GM21367 (cell line): Measurements from ENCODE around the gene DCUN1D3.

Source experiments
- ATAC-seq: cut with Tn5 transposase; IDR thresholded peaks from one replicate; pipeline ENCODE4 v1.9.1; 2021; ENCODE audit not compliant: unreplicated experiment

Gene DCUN1D3

DNA sequence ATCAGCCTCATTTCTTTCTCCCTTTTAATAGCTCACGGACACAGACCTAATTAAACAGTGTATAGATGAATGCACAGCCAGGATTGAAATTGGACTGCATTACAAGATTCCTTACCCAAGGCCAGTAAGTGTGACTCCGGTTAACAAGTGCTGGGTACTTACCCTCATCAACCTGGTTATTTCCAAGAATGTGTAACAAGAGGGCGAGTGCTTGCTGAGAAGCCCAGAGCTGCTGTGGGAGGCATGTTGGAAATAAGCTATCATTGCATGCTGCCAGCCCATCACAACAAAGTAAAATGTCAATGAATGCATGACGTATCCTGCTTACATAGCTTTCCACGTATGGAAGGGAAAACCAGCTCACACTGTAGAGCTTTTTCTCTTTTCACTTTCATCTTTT lies 19.9 kb upstream of the DCUN1D3 start:
- no peak for ATAC-seq

DNA sequence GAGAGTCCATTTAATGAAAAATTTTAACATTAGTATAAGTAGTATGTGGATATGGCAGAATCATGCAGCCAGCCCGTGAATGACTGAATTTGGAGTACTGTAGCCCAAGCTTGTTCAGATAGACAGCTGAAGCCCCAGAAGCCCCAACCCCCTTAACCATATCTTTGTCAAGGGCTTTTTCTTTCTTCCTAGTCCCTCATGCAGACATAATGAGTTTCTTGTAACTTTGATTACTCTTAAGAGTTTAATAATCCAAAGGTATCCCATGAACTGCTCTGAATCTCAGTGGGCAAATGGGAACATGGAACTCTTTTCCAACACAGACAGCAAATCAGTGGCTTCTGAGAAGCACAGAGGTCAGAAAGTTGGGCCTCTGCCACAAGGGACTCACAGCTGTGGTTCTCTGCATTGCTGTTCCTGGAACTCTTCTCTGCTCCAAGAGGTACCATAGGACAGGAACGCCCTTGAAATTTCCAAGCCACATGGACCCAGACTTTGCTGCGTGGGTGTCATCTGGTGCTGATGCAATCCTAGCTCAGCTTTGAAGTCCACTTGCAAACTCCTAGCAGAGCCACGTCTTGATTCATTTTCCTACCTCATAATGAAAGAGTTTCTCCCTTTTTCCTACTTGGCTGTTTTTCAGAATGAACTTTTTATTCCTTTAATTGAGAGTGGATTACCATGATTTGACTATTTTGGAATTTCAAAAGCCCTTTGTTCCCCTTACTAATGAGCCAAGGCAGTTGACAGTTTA lies 18.5 kb upstream of the DCUN1D3 start:
- ATAC-seq: no peak

DNA sequence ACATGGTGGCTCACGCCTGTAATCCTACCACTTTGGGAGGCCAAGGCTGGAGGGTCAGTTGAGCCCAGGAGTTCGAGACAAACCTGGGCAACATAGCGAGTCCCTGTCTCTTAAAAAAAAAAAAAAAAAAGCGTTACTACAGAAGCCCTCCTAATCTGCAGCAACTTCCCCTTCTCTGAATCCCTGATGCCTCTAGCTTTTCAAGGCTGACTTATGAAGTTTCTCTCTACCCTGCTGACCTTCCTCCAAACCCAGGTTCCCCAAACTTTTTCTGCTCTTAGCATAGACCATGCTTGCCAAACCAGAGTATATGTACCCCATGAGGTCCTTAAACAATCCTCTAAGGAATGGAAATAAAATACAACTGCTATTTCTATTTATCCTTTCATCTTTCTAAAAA lies 16.8 kb upstream of the DCUN1D3 start:
- no peak for ATAC-seq

DNA sequence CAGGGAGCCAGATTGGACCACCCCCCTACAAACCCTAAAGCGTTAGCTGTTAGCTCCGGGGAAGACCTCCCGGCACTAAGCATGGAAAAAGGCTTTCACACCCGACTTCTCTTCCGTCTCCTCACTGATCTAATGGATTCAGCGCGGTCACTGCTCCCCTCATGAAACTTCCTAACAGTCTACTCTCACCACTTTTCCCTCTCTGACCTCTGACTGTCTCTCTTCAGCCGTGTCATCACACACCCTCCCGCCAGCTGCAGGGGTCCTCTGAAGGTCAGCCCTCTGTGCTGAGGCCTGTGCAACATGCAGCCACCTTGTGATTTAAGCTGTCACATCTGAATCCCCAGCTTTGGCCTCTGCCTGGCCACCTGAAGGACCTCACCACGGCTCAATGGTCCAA lies 16.1 kb upstream of the DCUN1D3 start:
- ATAC-seq: no peak

DNA sequence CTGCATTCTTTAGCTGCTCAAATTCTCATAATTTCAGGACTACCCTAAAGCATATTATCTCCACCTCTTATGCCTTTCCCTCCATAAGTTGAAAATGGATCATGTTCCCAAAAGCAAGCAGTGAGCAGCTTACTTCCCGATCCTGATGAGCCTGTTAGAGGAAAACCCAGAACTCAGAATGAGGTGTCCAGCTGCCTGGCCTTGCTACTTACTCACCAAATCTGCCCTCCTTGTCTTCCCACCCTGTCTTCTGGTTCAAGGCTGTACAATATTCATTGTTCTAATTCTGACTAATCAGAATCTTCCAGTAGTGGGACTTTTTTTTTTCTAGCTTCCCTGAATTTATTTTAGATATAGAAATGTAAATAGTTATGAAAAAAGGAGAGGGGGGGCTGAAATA lies 11.2 kb upstream of the DCUN1D3 start:
- no peak for ATAC-seq

DNA sequence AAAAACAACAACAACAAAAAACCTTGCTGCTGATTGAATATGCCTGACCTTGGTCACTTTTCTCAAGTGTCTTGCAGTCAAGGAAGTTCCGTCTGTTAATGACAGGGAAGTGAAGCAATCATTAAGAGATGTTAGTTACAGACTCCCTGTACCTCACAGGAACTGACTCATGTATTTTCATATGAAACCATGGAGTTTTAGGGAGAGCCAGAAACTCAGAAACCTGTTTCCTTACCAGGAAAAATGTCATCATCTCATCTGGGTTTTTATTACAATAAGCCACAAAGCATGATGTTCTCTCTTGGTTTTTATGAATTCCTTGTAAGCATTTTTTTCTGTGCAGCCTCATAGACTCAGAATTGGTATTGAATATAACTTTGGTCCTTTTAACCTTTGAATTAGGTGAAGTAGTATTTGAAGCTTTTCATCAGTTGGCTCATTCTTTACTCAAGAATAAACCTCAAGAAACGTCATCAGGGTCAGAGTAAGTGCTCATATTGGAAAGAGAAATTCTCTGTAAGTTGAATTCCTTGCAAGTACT lies 10.7 kb upstream of the DCUN1D3 start:
- ATAC-seq: no peak

DNA sequence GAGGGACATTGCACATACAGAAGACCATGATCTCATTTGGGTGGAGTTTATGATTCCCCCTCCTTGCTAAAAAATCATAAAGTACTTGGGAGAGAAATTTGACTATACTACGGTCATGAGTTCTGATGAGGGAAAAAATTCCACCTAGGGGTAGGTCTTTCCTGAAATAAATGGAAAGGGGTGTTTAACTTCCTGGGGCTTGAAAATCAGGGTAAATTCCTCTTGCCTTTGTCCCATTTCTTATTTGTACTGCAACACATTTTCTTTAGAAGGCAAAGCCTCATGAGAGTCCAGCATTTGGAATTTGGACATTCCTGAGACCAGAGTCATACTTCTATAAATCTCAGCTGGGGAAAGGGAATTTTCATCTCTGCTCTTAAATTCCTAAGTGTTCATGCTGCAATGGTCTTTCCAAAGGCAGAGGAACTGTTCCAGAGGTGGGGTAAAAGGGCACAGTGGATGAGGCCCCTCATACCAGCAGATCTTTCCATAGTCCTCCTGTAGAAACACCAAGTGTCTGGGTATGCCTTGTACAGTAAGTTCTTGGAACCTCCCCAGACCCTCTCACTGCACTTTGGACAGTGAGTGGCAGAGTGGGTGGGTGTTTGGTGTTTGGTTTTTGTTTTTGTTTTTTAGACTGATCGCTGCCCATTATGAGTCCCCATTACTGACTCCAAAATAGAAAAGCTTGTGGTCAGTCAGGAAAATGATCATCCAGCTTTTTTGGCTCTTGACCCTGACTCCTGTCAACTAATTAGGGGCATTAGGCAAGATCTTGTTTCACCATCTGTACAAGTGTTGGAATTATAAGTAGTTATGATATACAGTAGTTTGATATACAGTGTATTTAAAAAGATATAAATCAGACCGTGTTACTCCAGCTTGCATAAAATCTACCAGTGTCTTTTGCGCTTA lies 6.4 kb upstream of the DCUN1D3 start:
- no peak for ATAC-seq

DNA sequence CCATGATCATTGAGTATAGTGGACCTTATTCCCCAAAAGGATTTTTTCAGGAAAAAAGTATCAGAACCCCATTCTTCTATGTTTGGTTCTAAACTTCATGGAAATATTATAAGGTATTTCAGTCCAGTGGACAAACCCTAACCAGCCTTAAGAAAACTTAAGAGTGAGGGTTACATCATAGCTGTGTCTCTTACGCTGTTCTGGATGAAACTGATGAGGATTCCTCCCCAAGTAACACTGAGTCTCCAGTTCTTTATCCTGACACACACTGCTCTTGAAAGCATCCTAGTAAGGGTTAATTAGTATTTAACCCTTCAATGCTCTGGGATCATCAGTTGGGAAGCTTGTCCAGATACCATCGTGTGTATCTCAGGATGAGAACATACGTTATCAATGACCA lies 5.4 kb upstream of the DCUN1D3 start:
- no peak for ATAC-seq

DNA sequence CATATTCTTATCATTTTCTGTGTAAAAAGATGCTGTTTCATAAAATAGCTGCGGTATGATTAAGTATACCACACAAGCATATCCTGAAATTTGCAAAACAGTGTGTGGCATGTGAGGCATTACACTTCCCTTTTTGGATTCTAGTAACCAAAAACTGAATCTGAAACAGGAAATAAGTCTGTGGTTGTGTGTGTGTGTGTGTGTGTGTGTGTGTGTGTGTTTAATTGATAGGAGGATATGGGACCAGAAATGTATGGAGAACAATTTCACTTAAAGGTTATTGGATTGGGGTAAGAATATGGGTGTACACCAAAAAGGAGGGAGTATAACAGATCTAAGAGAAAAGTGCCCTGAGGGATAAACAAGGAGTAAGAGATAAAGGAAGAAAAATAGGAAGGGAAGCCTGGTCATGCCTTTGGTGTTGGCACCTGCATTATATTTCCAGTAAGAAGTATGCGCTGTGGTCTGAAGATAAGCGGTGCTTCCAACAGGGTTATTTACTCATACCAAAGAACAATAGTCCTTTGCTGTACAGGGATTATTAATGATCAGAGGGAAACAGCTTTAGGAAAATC lies 4.4 kb upstream of the DCUN1D3 start:
- ATAC-seq: no peak

DNA sequence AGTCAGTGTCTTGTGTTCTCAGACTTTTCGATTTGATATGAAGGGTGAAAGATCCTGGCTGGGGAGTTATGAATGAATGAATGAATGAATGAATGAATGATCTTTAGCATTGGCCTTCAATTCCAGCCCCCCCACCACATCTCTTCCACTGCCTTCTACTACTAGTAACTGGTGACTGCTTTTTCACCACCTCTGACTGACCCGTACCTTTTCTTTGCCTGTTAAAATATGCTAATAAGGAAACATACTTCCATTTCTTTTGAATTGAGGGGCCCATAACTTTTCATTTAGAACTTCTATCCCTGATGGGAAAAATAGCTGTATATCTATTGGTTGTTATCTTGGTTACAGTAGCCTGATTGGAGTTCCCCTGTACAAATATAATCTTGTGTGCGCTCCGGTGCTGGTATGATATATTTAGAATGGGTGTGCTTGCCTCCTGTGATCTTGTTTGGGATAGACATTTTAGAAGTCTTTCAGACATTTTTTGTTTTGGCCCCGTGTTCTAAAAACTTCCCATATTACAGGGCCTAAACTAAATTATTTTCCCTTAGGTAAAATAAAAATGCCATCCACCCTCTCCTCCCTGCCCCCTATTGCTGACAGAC lies 3.8 kb upstream of the DCUN1D3 start:
- ATAC-seq: no peak

DNA sequence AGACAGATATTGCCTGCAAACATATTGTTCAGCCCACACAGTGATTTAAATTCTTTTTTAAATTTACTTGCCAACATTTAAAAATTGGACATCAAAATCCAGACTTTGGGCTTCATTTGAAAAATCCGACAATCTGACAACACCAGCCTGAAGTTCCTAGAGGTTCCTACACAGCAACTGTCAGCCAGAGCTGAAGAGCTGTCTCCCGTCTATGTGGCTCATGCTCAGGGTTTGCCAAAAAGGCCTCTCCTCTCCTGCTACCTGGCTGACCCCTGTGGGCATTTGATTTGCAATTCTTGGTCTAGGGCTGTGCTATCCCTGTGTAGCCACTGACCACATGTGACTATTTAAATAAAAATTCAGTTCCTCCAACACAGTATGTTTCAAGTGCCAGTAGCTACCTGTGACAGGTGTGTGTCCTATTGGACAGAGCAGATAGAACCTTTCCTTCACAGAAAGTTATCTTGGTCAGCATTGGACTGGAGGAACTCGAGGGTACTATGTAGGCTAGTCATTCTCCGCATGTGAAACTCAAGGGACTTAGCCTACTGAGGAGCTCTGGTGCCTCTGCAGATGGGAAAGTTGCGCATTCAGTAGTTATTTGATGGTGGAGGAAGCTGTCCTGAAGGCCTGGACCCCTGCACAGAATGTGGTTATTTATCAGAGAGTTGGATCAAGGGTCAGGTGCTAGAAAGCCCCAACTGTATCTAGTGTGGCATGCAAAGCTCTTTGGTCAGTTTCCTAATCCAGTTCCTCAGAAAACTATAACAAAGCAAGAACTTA lies 3.1 kb upstream of the DCUN1D3 start:
- no peak for ATAC-seq

DNA sequence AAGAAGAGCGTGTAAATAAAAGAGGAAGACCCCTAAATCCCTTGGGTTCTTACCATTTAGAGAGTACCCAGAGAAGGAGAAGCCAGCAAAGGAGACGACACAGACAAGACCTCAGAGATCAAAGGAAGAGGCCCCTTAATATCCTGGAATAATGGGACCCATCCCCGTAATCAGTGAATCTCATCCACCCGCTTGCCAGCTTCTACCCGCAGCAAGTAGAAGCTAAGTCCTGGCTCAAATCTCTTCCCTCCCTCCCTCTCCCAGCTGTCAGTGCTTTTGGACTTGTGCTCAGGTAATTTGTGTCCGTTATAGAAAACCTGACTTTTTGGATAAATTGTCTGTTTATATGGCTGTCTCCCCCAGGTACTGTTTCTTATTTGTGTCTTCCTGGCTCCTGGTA lies 2.3 kb upstream of the DCUN1D3 start:
- ATAC-seq: no peak

DNA sequence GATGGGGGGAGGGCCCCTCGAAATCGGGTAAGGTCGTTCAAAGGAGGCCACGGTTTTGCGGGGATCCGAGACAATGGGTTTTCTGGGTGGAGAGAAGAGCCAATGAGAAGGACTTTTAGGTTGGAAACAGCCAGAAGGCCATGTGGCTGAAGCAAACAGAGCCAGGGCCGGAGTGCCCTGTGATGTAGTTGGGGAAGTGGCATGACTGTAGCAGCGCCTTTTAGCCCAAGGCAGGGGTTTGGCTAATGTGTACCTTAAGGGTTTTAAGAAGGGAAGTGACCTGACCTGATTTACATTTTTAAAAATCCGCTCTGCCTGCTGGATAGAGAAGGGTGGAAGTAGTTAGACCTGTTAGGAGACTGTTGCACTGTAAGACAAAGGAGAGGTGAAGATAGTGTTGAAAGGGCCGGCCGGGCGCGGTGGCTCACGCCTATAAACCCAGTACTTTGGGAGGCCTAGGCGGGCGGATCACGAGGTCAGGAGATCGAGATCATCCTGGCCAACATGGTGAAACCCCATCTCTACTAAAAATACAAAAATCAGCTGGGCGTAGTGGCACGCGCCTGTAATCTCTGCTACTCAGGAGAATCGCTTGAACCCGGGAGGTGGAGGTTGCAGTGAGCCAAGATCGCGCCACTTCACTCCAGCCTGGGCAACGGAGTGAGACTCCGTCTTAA lies 1.4 kb upstream of the DCUN1D3 start:
- no peak for ATAC-seq

DNA sequence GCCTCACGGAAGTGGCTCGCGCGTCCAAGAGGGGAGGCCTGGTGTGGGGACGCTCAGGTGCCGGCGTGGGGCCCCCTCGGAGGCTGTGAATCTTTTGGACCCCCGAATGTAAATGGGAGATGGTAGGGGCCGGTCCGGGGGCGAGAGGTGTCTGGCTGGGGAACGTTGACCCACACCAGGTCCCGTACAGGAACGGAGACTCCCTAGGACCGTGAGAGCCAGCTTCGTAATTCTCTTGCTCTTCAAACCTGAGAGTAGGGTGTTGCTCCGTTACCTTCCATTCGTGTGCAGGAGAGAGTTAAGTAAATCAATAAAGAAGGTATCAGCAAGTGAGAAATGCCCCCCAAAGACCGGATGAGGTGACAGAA lies 894 bp upstream of the DCUN1D3 start:
- ATAC-seq: no peak

DNA sequence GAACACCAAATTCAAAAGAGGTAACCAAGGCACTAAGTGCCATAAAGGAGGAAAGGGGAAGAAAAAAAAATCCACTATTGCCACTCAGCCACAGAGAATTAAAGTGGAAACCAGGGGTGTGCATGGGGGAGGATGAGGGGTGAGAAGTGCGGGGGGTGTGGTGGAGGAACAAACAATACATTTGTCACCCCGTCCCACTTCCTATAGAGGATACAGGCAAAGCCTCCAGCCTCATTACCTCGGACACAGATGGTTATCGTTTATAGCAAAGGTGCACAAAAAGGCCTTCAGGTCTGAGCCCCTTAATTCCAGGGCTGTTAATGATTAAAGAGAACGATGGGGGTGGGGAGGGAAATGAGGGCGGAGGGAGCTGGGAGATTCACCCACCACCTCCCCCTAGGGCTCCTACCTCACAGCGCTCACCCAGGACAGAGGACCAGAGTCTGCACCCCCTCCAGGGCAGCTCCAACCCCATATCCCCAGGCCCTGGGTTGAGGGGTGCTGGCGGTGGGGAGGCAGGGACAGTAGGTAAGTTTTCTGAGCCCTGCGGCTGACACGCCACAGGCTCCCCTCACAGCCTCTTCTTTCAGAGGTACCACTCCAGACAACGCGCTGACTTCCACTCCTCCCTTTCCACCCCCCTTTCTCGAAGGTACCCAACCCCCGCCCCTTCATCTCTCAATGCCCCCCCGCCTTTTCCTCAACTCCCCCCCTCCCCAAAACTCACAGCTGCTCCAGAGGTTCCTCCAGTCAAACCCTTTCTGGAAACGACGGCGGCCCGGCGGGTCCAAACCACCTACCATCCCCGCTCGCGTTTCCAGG lies 470 bp downstream of the DCUN1D3 start:
- ATAC-seq: no peak

DNA sequence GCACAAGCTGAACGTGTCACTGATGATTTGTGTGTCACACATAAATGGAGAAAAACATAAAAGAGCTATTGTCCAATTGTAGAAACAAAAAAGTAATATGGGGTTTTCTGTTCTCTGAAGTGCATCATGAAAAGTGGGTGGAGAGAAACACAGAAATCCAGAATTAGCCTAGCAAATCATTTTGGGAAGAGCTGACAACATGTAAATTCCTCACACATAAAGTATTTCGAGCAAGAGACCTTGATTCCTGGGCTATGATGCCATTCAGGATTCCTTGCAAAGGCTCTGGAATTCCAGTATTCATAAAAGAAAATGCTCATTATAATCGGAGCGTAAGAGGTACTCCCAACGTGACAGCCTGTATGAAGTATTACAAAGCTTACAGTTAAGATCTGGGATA lies 1.1 kb downstream of the DCUN1D3 start:
- ATAC-seq: no peak

DNA sequence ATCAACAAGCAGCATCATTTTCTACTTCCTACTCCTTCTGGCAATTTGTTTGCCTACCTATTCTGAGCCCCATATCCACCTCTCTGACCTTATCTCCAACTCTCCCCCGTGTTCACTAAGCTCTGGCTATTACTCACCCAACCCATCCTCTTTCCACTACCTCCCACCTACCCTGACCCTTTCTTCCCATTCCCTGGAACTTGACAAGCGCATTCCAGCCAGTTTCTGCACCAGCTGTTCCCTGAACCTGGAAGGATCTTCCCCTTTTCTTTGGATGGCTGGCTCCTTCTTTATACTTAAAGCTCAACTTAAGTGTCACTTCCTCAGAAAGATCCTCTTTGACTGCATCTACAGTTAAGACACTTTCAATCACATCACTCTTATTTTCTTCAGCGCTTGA lies 2.2 kb downstream of the DCUN1D3 start:
- ATAC-seq: no peak

DNA sequence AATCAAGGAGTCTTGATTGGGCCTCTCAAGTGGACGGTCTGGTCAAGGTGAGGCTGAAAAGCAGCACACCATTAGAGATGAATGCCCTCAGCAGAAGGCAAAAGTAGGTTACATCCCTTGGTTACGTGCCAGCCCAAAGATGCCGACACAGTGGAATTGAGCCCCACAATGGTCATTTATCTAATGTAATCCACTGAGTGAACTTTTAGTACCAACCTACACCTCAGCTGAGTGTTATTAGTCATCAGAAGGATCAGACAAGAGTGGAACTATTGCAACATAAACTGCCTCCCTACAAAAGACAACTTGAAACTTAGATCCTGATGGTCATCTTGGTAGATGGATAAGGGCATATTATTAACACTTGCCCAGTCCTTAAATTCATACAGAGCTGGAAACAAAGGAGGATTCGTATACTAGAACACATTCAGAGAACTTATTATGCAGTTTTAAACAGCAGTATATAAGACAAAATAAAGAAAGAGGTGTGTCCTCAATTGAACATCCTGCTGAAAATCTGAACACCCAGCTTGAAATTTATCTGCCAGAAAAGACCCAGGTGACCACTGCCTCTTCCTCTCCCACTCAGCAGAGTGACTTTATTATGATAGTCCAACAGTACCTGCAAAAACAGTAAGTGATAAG lies 2.8 kb downstream of the DCUN1D3 start:
- no peak for ATAC-seq

DNA sequence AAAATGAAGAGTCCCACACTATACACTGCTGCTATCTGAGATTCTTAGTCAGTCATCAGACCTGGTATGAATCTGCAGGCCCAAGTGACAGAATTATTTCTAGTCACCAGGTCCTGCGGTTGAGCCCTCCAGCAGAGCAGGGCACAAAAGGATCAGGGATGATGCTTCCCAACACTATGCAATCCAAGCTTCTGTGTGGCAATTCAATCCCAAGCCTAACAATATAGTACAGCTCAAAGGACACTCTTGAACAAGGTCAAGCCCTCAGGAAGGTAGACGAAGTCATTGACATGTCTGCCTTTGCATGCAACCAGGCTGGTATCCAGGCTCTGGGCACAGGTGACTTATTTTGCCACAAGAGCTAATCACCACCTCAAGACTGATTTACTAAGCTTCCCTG lies 5.8 kb downstream of the DCUN1D3 start:
- ATAC-seq: no peak
